HG02763 (cell line): ENCODE measurements around the gene PITPNM1.
"Not testable (repeated sequence)": the region's sequence is repeated elsewhere in the genome, so short reads cannot be mapped to it uniquely, and the experiment has no call there.

ENCODE experiments used
- ATAC-seq: cut with Tn5 transposase; IDR thresholded peaks from one replicate; pipeline ENCODE4 v1.9.1; 2021; ENCODE audit warnings: mild to moderate bottlenecking, moderate library complexity; ENCODE audit not compliant: unreplicated experiment

Gene PITPNM1

GRCh38 chr11:67523556-67524479 lies 18.7 kb upstream of the PITPNM1 start:
- no peak for ATAC-seq

DNA sequence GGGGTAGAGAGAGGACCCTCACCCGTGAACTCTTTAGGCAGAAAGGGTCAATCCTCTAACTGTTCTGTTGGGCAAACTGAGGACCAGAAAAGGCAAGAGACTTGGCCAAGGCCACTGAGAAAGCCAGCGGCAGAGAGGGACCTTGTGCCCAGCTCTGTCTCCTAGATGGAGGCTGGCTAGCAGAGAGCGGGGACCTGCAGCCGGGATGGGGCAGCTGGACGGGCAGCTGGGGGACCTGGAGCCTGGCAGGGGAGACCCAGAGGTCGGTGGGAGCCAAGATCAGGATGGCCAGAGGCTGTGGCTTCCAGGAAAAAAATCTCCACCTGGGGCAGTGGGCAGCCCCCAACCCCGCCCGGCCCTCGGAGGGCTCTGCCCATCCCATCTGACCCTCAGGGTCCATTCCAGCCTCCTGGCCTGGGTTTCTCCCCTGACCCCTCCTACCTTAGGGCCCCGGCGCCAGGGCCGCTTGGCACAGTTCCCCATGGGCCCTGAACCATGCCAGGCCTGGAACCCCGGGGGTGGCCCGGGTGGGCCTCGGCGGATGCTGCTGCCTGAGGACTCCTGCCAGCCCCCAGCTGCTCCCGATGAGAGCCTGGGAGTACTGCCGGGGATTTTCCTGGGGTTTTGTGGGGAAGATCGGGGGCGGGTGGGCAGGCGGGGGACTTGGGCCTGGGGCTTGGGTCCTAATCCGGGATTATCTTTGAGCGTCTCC lies 17.8 kb upstream of the PITPNM1 start, which contains the start of gene CABP2:
Gene CABP2 (minus strand): TSS at position 603 of the 712 bp plus-strand sequence. CDS start 120 bp downstream, at position 483.
- ATAC-seq: no peak

- no peak for ATAC-seq
Observed at GRCh38 chr11:67522338-67522737, 17.2 kb upstream of the PITPNM1 start.

DNA sequence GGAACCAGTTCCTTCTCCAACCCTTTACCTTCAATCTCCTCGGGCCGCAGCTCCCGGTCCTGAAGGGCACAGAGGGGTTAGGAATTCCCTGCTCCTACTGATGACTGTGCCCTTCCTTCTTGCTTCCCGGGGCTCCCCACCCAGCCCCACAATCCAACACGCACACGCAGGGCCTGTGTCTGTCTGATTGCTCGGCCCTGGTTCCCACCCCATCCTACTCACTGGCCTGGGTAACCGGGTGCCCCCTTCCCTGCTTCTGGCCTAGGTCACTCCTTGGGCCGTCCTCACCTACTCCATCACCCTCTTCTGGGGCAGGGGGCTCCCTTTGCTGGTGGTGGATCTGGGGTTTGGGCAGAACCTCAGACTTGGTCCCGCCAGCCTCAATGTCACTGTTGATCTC lies 16.8 kb upstream of the PITPNM1 start:
- ATAC-seq: no peak

GRCh38 chr11:67520856-67521824 lies 16.0 kb upstream of the PITPNM1 start:
- no peak for ATAC-seq

DNA sequence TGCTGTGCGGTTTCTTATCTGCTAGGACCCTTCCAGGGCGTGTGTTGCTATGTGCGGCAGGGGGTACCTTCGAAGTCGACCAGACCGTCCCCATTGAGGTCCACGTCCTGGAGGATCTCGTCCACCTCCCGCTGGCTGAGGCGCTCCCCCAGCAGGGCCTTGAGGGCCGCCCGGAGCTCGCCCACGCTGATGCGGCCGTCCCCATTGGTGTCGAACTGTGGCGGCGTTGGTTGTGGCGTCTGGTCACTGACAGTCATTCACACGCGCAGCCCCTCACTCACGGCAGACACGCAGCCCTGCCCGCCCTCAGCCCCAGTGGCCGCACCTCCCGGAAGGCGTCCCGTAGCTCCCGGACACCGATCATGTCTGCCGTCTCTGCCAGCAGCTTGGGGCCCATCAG lies 14.6 kb upstream of the PITPNM1 start:
- ATAC-seq: no peak

DNA sequence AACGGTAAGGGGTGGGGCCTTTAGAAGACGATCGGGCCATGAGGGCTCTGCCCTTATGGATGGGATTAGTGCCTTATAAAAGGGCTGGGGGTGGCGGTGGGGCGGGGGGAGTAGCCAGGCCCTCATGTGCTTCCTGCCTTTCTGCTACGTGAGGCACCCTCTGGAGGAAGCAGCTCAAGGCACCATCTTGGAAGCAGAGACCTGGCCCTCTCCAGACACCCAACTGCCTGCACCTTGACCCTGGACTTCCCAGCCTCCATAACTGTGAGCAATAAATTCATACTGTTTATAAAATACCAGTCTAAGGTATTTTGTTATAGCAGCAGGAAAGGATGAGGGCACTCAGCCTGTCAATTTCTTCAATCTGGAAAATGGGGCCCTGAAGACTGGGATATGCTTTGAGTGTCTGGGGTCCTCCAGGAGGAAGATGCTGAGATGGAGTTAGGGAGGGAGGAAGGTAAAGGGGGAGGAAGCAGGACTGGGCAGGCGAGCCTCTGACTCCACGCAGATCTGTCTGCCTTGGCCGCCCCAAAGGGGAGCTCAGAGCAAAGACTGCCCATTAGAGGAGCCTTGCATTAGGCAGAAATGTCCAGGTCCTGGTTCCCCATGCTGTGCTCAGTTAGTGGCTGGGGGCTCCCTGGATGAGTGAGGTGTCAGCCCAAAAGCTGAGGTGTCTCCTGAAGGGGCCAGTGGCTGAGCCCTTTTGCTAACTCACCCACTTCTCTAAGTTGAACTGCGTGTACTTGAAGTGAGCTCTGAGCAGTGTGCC lies 12.8 kb upstream of the PITPNM1 start:
- ATAC-seq: no peak

DNA sequence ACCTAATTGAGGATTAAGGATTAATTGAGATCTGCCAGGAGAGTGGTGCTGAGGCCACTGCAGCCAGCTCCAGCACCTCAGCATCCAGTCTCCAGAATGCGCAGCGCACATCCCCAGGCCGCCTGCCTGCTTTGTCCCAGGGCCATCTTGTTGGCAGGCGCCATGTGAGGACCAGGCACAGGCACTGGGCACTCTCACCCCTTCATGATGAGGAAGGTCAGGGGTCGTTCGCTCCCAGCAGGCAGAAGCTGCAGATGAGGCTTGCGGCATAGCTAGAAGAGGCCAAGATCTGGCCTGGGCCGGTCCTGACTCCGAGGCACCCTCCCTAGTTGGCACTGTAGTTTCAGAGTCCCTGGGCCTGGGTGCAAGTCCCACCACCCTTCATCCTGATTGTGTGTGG lies 11.6 kb upstream of the PITPNM1 start:
- ATAC-seq: no peak

- no peak for ATAC-seq
Observed at GRCh38 chr11:67514116-67514515, 9.0 kb upstream of the PITPNM1 start.

DNA sequence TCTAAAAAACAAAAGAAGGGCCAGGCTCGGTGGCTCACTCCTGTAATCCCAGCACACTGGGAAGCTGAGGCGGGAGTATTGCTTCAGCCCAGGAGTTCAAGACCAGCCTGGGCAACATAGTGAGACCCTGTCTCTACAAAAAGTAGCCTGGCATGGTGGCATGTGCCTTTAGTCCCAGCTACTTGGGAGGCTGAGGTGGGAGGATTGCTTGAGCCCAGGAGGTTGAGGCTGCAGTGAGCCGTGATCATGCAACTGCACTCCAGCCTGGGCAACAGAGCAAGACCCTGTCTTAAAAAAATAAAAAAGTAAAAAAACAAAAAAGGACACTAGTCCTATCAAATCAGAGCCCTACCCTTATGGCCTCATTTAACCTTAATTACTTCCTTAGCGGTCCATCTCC lies 6.4 kb upstream of the PITPNM1 start:
- not testable (repeated sequence) for ATAC-seq

- no peak for ATAC-seq
Observed at GRCh38 chr11:67510023-67510345, 4.8 kb upstream of the PITPNM1 start.

GRCh38 chr11:67508486-67509121 lies 3.4 kb upstream of the PITPNM1 start:
- ATAC-seq: peak; percentile 40

- peak; percentile 75 for ATAC-seq
Observed at GRCh38 chr11:67507864-67508485, 2.8 kb upstream of the PITPNM1 start, which contains the start of gene CDK2AP2. TSS of gene CDK2AP2 (minus strand) at chr11:67508162. CDS start at chr11:67508082, 80 bp downstream.

- ATAC-seq: no peak
Observed at GRCh38 chr11:67507242-67507863, 2.2 kb upstream of the PITPNM1 start.

- ATAC-seq: no peak
Observed at GRCh38 chr11:67506426-67507051, 1.4 kb upstream of the PITPNM1 start.

DNA sequence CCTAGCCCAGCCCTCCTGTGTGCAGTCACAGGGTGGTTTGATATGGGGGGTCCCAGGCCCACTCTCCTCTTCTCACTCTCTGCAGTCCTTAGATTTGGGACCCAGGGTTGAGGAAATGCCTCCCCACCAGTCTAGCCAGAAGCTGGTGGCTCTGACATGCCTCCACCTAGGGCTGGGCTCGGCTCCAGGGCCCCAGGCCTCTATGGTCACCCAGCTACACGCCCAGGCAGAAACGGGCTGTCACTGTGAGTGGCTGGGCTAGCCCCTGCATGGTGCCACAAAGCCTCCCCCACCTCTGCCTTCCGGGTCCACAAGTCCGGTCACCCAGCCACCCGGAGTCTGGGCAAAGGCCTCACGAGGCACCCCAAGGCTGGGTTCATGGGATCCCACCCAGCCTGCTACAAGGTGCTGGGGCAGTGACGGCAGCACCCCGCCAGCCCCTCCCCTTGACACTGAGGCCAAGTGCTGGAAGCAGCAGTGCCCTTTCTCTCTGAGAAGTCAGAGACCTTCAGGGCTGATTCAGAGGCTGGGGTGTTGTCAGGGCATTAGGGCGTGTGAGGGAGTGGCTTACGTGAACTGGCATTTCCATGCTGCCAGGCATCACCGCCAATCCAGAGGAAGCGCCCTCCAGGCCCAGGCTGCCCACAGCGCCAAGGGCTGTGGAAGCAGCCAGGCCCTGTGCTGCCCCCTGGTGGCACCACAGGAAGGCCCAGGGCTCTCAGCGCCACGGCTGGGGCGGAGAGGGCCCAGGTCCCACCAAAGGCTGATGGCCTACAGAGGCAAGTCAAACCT lies 638 bp upstream of the PITPNM1 start:
- ATAC-seq: no peak
